Neural progenitor cell (in vitro differentiated cells): Measurements from ENCODE around the gene IHH.

Source experiments
- CTCF ChIP-seq: fragments of 200-600 bp; sonication (generic); IDR thresholded peaks from 2 replicates; pipeline ENCODE4 v1.5.1; 2017; ENCODE audit warnings: antibody characterized with exemption, mild to moderate bottlenecking
- EZH2 ChIP-seq: fragments of 200-600 bp; sonication (generic); IDR thresholded peaks from 2 replicates; pipeline ENCODE4 v1.6.1; 2017; ENCODE audit warnings: antibody characterized with exemption, mild to moderate bottlenecking, moderate library complexity

GRCh38 chr2:219071131-219071816 lies 10.6 kb upstream of the IHH start:
- TF ChIP-seq EZH2, result no peak
- TF ChIP-seq CTCF, result no peak
